ENCODE measurements around the gene ARHGAP24.
A peak's percentile ranks its signal among the peaks of the same experiment; 100 is the strongest.

The ARHGAP24 gene

GRCh38 chr4:85776579-85776978 lies 301.6 kb downstream of the ARHGAP24 start:
- DNase-seq, result no peak

- DNase-seq, result no peak
Observed at GRCh38 chr4:85777908-85778631, 303.1 kb downstream of the ARHGAP24 start.

GRCh38 chr4:85778632-85779131 lies 303.7 kb downstream of the ARHGAP24 start:
- no peak for DNase-seq

- DNase-seq, result no peak
Observed at GRCh38 chr4:85779165-85779564, 304.2 kb downstream of the ARHGAP24 start.

GRCh38 chr4:85780664-85781063 lies 305.7 kb downstream of the ARHGAP24 start:
- DNase-seq, result no peak

- DNase-seq, result no peak
Observed at GRCh38 chr4:85783483-85783882, 308.5 kb downstream of the ARHGAP24 start.

GRCh38 chr4:85783900-85784299 lies 308.9 kb downstream of the ARHGAP24 start:
- DNase-seq, result no peak

- peak in 9 of 56 donors; percentile 0 to 41 (median 4) for DNase-seq
Observed at GRCh38 chr4:85784348-85784747, 309.4 kb downstream of the ARHGAP24 start.

- DNase-seq, result no peak
Observed at GRCh38 chr4:85784947-85785346, 310.0 kb downstream of the ARHGAP24 start.

GRCh38 chr4:85787133-85787532 lies 312.2 kb downstream of the ARHGAP24 start:
- DNase-seq, result no peak

GRCh38 chr4:85788604-85789003 lies 313.7 kb downstream of the ARHGAP24 start:
- no peak for DNase-seq

GRCh38 chr4:85789241-85789640 lies 314.3 kb downstream of the ARHGAP24 start:
- no peak for DNase-seq

- no peak for DNase-seq
Observed at GRCh38 chr4:85790582-85790981, 315.6 kb downstream of the ARHGAP24 start.

- DNase-seq, result no peak
Observed at GRCh38 chr4:85792376-85793232, 317.7 kb downstream of the ARHGAP24 start.

GRCh38 chr4:85793233-85793585 lies 318.3 kb downstream of the ARHGAP24 start:
- DNase-seq, result no peak

GRCh38 chr4:85798012-85798770 lies 323.2 kb downstream of the ARHGAP24 start:
- no peak for DNase-seq

GRCh38 chr4:85803856-85804255 lies 328.9 kb downstream of the ARHGAP24 start:
- no peak for DNase-seq

- no peak for DNase-seq
Observed at GRCh38 chr4:85805891-85806290, 330.9 kb downstream of the ARHGAP24 start.

GRCh38 chr4:85806334-85806733 lies 331.4 kb downstream of the ARHGAP24 start:
- no peak for DNase-seq

GRCh38 chr4:85807247-85807950 lies 332.4 kb downstream of the ARHGAP24 start:
- DNase-seq, result no peak

- DNase-seq, result no peak
Observed at GRCh38 chr4:85808104-85808503, 333.2 kb downstream of the ARHGAP24 start.
